Vagina (tissue), 2 donors: ENCODE measurements around the gene MAML1.

Experiments
- POLR2A ChIP-seq, 2 donors: fragments of 450-650 bp; IDR thresholded peaks; one replicate each; pipeline ENCODE4 v1.6.1; 2017; ENCODE audit warnings: antibody characterized with exemption in 2 of 2, mild to moderate bottlenecking in 2 of 2, moderate library complexity in 2 of 2
- POLR2AphosphoS5 ChIP-seq, 2 donors: sonication (generic); formaldehyde crosslinking; IDR thresholded peaks; one replicate each; pipeline ENCODE4 v1.9.0; 2017; ENCODE audit warnings: antibody characterized with exemption in 2 of 2, mild to moderate bottlenecking in 2 of 2, low read depth in 1 of 2; ENCODE audit not compliant: insufficient read depth in 1 of 2
- TF ChIP-seq, protein P1 (sequence below), 3 experiments: fragments of 450-650 bp in 2 of 3; fragments of 200-600 bp in 1 of 3; sonication (generic) in 1 of 3; IDR thresholded peaks; one replicate each; pipeline ENCODE4 v1.5.1; 2017 to 2019; ENCODE audit warnings: antibody characterized with exemption in 3 of 3, mild to moderate bottlenecking in 2 of 3, moderate library complexity in 2 of 3

DNA sequence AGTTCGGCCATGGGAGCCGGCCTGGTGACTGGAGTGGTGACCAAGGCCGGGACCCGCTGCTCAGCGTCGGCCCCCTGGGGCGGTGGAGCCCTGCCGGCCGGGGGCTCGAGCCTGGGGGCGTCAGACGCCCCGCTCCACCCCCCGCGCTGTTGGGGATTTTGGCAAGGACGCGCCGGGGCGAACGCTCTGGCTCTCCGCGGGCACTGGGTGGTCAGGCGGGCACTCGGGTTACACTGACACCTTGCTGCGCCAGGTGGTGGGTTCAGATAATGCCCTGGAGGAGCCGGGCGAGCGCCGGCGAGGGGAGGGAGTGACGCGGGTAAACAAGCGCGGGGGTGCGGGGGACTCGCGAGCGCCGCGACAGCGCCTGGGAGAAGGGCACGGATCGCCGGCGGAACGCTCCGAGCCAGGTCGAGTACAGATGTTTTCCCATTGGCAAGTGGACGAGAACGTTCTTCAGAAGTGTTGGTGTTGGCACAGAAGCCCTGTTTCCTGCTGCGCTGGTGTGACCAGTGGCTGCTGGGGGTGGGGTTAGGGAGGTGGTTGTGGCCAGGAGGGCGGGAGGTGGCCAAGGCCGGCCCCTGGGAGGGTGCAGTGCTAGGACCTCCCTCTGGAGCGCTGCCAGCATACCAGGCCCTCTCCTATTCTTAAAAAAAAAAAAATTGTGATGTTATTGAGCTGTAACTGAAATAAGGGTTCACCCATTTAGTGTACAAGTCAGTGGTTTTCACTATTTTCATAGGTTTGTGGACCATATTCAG, 88.9 kb downstream of the MAML1 start:
- TF ChIP-seq, protein P1, sequence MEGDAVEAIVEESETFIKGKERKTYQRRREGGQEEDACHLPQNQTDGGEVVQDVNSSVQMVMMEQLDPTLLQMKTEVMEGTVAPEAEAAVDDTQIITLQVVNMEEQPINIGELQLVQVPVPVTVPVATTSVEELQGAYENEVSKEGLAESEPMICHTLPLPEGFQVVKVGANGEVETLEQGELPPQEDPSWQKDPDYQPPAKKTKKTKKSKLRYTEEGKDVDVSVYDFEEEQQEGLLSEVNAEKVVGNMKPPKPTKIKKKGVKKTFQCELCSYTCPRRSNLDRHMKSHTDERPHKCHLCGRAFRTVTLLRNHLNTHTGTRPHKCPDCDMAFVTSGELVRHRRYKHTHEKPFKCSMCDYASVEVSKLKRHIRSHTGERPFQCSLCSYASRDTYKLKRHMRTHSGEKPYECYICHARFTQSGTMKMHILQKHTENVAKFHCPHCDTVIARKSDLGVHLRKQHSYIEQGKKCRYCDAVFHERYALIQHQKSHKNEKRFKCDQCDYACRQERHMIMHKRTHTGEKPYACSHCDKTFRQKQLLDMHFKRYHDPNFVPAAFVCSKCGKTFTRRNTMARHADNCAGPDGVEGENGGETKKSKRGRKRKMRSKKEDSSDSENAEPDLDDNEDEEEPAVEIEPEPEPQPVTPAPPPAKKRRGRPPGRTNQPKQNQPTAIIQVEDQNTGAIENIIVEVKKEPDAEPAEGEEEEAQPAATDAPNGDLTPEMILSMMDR (IDR thresholded peaks at IDR 0.05), result peak in 1 of 3 experiments; percentile 12
- TF ChIP-seq POLR2A (IDR thresholded peaks at IDR 0.05) (peak in 1 of 2 donors; percentile 91), POLR2AphosphoS5 (IDR thresholded peaks at IDR 0.05; ENCODE audit: insufficient read depth in 1 of 2, low read depth in 1 of 2) (peak; percentile 83 to 98)
